Epidermal melanocyte (primary cell): ENCODE data around the gene TRIM69.
"Not testable (repeated sequence)": the region's sequence is repeated elsewhere in the genome, so short reads cannot be mapped to it uniquely, and the experiment has no call there.

Experiments used
- DNase-seq: peaks from one replicate; pipeline ENCODE4 v3.0.0; 2011; ENCODE audit warnings: low spot score; ENCODE audit not compliant: insufficient read length

The TRIM69 gene

GRCh38 chr15:44736181-44736765 lies at the start of gene TRIM69:
Gene TRIM69 (plus strand): TSS chr15:44736528. CDS start chr15:44736705, 177 bp downstream.
- DNase-seq, result no peak

- not testable (repeated sequence) for DNase-seq
These were observed 47.0 kb upstream of the TRIM69 start for GRCh38 chr15:44689318-44689717.

GRCh38 chr15:44690245-44690644 lies 46.1 kb upstream of the TRIM69 start:
- not testable (repeated sequence) for DNase-seq

GRCh38 chr15:44692659-44693058 lies 43.7 kb upstream of the TRIM69 start:
- DNase-seq, result no peak

GRCh38 chr15:44694416-44694815 lies 41.9 kb upstream of the TRIM69 start:
- DNase-seq, result no peak

- no peak for DNase-seq
These were observed 41.0 kb upstream of the TRIM69 start for GRCh38 chr15:44695294-44695693.

- DNase-seq, result no peak
These were observed 39.3 kb upstream of the TRIM69 start for GRCh38 chr15:44697014-44697413.

GRCh38 chr15:44698641-44699040 lies 37.7 kb upstream of the TRIM69 start:
- DNase-seq, result no peak

- not testable (repeated sequence) for DNase-seq
These were observed 35.7 kb upstream of the TRIM69 start for GRCh38 chr15:44700676-44701075.

- DNase-seq, result no peak
These were observed 30.3 kb upstream of the TRIM69 start for GRCh38 chr15:44705986-44706385.

GRCh38 chr15:44706401-44706800 lies 29.9 kb upstream of the TRIM69 start:
- no peak for DNase-seq

GRCh38 chr15:44706946-44707636 lies 29.2 kb upstream of the TRIM69 start:
- DNase-seq, result no peak

- no peak for DNase-seq
These were observed 25.9 kb upstream of the TRIM69 start for GRCh38 chr15:44710236-44711095.

- DNase-seq, result peak; percentile 77
These were observed 25.1 kb upstream of the TRIM69 start, which contains the start of the genes B2M and PATL2 for GRCh38 chr15:44711096-44711742. Gene B2M (plus strand): TSS chr15:44711517. CDS start chr15:44711547, 30 bp downstream. Gene PATL2 (minus strand): TSS chr15:44711323. CDS start chr15:44676490, 34,833 bp downstream.

- no peak for DNase-seq
These were observed 24.5 kb upstream of the TRIM69 start for GRCh38 chr15:44711743-44712345.

GRCh38 chr15:44712346-44713005 lies 23.9 kb upstream of the TRIM69 start:
- DNase-seq, result peak; percentile 50

GRCh38 chr15:44713006-44713966 lies 23.0 kb upstream of the TRIM69 start:
- DNase-seq, result no peak

- no peak for DNase-seq
These were observed 21.1 kb upstream of the TRIM69 start for GRCh38 chr15:44715142-44715796.
